ENCODE results near the gene MIS18A.
"Not testable (repeated sequence)": the region's sequence is repeated elsewhere in the genome, so short reads cannot be mapped to it uniquely, and the experiment has no call there.

MIS18A gene

DNA sequence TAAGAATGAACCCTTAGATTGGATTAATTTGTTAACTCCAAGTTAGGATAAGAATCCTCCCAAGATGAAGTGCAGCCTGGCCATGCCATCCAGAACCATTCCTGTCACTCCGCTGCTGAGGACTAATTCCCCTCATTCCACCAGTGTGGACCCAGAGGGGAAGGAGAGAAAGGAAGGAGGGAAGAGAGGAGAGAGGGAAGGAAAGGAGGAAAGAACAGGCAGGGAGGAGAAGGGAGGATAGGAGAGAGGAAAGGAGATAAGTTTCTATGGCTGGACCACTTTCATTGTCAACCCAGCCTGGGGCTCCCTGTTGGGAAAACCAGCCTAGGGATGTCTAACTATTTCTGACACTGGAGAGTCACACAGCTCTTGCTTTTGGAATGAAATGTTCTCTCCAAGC is 24.5 kb upstream of the MIS18A start:
- no peak for DNase-seq

DNA sequence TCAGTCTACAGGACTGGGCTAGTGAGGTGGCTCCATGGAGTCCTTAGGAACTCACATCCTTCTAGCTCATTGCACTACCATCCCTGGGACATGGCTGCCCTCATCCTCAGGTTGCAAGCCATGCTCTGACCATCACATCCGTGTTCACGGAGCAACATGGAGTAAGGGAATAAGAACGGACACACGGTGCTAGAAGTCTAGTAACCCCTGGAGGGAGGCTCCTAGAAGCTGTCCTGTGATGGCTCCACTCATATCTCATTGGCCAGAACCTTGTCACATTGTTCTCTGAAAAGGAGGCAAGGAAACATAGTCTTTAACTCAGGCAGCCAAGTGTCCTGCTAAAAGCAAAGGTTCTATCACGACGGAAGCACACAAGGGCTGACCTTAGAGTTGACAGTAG is 23.7 kb upstream of the MIS18A start:
- no peak for DNase-seq

DNA sequence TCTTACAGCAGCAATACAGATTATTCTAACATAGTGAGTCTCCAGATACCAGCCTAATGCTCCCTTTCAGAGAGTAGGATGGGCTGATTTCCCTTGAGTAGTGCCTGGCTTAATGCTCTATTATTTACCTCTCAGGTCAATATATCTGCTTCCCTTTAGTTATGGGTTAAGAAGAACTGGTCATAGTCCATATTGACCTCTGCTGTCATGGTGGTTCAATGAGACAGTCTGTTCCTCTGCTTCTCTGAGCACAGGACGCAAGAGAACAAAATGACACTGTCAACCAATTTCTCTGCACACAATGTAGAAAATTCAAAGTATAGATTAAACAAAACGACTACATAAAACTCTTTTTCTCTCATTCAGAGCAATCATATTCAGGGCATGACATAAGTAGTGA is 22.7 kb upstream of the MIS18A start:
- no peak for DNase-seq

DNA sequence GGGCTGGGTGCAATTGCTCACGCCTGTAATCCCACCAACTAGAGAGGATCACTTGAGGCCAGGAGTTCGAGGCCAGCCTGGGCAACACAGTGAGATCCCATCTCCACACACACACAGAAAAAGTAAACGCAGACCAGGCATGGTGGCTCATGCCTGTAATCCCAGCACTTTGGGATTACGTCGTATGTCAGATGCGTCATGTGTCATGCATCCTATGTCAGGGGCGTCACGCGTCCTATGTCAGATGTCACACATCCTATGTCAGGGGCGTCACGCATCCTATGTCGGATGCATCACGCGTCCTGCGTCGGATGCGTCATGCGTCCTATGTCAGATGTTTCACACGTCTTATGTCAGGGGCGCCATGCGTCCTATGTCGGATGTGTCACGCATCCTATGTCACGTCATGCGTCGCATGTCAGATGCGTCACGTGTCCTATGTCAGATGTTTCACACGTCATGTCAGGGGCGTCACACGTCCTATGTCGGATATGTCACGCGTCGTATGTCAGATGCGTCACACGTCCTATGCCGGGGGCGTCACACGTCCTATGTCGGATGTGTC is 21.4 kb upstream of the MIS18A start:
- DNase-seq: no peak

DNA sequence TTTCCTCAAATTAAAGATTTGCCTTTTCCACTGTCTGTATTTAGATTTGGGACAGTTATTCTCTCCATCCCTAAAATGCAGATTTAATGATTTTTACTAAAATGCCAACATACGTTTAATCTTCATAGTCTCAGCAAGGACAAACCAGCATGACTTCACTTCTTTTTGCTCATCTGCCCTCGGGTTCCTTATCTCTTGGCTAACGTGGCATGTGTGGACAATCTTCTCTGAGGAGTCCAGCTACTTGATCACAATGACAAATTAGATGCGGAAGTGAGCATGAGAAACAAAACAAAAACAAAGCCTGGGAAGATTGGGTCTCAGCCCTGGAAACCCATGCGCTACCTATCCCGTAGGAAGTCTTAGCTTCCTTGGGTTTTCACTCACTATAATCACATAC is 20.8 kb upstream of the MIS18A start:
- DNase-seq: no peak

DNA sequence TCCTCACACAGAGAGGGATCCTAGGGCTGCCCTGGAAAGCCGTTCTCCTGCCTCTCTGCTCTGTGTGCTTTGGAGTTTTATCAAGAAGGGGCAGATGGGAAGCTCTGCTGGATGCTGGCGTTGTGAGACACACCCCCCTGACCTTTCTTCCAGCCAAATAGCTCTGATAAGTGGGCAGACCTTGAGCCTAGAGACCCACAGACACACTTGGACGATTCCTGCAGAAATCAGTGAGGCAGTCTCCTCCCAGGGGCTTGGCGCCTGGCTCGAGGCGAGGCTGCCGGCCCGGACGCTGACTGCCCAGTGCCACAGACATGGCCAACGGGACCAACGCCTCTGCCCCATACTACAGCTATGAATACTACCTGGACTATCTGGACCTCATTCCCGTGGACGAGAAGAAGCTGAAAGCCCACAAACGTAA is 19.8 kb upstream of the MIS18A start, which contains the start of gene MRAP:
MRAP (plus strand) TSS at position 198 of the 424 bp plus-strand sequence; CDS start at position 315, 117 bp downstream.
- no peak for DNase-seq

DNA sequence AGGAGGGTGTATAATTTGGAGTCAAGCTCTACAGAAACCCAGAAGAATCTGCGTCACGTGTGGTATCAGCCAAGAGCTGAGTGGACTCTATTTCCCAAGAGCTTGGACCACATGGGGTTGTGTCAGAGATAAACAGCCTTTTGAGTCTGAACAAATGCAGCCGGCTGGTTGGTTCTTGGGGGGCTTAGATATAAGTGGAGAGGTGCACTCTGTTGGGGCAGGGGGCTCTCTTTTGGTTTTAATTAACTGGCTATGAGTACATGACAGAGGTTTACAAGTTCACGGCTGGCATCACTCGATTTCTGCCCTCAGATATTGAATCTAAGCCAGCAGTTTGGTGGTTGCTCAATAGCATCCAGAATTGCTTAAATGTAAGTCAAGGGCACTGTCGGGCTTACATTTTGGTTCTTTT is 19.3 kb upstream of the MIS18A start:
- DNase-seq: no peak

DNA sequence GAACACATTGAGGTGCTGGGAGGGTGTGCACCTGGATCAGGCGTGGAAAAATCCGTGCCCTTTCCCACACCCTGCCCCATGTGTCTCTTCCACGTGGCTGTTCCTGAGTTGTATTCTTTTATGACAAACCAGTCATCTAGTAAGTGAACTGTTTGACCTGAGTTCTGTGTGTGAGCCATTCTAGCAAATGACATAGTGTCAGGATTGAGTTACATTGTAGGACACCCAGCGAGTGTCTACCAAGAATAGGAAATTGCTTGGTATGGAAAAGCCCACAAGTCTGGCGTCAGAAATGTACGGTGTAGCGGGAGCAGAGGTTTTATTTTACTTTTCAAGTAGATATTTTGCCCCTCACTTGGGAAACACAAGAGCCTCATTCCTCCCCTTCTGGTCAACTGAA is 18.6 kb upstream of the MIS18A start:
- no peak for DNase-seq

DNA sequence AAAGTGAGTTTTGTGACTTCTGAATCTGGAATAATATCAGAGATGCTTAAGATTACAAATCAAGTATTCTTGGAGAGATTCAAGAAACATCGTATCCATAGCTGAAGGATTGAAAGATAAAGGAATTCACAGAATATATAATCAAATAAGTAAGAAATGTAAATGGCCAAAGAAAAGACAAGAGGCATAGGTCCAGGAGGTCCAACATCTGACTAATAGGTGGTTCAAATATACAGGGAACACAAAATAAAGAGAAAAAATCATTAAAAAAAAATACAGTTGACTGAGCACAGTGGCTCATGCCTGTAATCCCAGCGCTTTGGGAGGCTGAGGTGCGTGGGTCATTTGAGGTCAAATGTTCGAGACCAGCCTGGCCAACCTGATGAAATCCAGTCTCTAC is 6.6 kb upstream of the MIS18A start:
- DNase-seq: no peak

DNA sequence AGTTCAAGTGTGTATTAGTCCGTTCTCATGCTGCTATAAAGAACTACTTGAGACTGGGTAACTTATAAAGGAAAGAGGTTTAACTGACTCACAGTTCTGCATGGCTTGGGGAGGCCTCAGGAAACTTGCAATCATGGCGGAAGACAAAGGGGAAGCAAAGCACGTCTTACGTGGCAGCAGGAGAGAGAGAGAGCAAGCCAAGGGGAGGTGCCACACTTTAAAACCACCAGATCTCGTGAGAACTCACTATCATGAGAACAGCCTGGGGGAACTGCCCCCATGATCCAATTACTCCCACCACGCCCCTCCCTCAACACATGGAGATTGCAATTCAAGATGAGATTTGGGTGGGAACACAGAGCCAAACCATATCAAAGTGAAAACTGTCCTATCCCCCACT is 4.1 kb upstream of the MIS18A start:
- no peak for DNase-seq

DNA sequence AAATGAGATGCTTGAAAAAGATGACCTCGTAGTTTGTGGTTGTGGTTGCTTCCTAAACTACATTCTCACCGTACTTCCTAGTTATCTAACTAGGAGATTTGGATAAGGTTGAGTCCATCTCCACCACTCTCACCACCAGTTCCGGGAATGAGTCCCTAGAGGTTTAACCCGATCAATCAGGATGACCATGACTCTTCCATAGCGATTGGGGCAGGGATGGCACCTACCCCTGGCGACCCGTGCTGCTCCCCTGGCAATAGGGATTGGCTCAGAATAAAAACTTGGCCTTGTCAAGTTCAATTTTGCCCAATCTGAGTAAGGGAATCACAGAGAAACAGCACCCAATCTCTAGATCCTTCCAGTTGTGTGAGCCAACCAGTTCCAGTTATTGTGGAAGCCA is 2.7 kb upstream of the MIS18A start:
- no peak for DNase-seq

DNA sequence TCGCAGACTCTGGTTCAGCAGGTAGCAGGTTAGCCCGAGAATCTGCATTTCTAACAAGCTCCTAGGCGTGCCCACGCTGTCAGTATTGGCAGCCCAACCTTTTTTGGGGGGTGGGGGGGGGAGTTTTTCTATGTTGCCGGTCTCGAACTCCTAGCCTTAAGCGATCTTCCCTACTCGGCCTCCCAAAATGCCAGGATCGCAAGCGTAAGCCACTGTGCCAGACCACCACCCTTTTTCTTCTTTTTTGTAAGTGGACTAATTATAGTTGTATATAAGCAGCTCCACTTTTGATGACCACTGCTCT is 480 bp upstream of the MIS18A start:
- no peak for DNase-seq

DNA sequence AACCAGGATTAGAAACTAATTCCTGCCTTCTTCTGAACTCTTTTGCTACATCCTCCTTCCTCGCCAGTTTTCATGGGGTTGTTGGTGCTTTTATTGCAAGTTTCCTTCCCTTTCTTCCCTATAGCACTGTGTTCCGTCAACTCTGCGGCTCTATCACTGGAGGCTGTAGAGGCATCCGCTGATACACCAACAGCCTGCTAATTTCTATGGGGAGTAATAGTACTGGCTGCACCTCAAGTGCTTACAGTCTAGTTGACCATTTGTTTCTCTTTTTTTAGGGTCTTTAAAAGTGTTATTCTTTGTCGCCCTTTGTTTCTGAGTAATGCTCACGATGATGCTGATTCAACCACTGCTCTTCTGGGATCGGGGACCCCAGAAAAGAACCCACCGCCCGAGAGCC is 746 bp downstream of the MIS18A start:
- no peak for DNase-seq

DNA sequence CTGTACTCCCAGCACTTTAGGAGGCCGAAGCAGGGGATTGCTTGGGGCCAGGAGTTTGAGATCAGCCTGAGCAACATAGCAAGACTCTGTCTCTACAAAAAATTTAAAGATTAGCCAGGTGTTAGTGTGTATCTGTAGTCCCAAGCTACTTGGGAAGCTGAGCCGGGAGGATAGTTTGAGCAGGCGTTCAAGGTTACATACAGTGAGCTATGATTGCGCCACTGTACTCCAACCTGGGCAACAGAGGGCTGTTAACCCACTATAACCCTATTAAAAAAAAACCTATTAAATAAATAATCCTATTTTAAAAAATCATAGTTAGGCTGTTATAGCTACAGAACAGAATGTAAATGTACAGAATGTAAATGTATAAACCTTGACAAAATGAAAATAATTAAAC is 2.2 kb downstream of the MIS18A start:
- no peak for DNase-seq

DNA sequence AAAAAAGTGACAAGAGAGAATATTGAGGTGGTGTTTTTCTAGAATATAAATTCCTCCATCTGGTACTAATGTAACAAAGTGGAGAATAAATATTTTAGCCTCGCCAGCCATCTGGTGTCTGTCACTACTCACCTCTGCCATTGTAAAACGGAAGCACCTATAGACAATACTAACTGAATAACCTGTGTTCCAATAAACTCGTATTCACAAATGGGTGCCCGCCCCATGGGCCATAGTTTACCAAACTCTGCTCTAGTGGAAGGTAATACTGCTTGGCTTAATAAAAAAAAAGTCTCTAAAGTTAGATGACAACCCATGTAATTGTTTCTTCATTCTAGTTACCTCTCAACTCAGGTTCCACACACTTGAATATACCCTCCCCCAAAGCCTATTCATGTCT is 8.1 kb downstream of the MIS18A start:
- DNase-seq: no peak

DNA sequence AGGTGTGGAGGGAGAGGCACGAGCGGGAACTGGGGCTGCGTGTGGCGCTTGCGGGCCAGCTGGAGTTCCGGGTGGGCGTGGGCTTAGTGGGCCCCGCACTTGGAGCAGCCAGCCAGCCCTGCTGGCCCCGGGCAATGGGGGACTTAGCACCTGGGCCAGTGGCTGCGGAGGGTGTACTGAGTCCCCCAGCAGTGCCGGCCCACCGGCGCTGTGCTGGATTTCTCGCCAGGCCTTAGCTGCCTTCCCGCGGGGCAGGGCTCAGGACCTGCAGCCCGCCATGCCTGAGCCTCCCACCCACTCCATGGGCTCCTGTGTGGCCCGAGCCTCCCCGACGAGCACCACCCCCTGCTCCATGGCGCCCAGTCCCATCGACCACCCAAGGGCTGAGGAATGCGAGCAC is 13.5 kb downstream of the MIS18A start:
- DNase-seq: not testable (repeated sequence)

DNA sequence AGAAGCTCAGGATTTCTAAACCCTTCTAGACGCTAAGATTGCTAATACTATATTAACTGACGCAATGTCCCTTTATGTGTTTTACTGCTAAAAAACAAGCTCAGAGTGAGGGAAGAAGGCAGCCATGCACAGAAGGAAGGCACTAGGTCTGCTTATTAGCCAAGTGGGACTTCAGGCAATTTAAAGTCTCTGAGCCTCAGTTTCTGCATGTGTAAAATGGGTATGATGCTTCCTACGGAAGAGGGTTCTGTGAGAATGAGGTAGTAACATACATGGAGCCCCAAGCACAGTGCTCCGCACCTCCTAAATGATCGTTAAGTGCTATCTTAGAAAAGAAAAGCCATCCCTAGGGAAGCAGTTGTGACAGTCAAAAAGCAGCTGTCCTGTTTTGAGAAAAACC is 16.9 kb downstream of the MIS18A start:
- DNase-seq: no peak

DNA sequence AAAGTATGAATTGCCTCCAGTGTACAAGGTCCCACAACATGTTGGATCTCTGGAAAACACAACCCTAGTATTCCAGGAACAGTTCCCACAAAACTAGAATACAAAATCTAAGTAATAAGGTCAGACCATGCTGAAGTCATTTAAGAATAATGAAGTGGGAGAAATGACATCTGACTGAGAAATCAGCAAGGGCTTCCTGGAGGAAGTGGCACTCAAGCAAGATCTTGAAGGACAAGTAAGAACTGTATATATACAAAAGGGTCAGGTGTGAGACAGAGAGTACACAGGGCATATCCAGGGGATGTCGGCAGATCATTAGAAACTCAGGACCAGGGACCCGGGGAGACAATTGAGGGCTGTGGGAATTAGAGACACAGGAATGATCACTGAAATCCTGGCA is 18.7 kb downstream of the MIS18A start:
- DNase-seq: no peak

DNA sequence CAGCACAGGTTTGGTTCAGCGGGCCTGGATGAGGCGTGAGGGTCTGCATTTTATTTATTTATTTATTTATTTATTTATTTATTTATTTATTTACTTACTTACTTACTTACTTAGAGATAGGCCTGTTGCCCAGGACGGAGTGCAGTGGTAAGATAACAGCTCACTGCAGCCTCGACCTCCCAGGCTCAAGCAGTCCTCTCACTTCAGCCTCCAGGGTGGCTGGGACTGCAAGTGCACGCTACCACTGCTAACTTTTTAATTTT is 20.1 kb downstream of the MIS18A start:
- DNase-seq: not testable (repeated sequence)

DNA sequence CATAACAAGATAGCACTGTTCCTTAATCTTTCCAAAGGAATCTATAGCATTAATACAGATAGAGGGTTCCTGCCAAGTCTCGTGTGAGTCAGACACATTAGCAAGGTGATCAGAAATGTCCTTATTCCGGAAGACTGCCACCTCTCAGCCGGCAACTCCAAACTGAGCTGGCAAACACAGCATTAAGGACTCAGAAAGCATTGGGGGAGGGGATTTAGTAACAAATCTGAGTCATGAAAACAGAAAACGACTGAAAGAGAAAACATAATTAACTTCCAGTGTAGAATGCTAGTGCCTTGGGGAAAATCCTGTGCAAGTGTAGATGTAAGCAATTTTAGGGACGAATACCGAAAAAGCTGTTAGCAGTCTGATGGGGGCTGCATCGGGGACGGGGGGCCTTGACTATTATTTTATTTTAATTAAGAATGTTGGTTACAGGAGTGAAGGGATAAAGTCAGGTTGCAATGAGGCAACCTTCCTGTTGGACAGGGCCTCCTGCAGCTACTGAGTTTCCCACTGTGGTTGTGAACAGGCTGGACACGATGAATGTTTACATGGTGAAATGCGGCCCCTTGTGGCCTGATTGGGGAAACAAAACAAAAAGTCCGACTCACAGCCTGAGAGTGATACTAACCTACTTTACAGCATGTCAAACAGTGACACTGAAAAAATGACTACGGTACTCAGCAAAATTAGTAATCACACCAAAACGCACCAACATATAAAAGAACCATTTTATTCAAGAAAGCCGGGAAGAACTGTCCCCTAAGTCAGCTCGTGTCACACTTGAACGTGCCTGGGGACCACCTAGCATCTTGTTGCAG is 20.7 kb downstream of the MIS18A start:
- peak; percentile 87 for DNase-seq

DNA sequence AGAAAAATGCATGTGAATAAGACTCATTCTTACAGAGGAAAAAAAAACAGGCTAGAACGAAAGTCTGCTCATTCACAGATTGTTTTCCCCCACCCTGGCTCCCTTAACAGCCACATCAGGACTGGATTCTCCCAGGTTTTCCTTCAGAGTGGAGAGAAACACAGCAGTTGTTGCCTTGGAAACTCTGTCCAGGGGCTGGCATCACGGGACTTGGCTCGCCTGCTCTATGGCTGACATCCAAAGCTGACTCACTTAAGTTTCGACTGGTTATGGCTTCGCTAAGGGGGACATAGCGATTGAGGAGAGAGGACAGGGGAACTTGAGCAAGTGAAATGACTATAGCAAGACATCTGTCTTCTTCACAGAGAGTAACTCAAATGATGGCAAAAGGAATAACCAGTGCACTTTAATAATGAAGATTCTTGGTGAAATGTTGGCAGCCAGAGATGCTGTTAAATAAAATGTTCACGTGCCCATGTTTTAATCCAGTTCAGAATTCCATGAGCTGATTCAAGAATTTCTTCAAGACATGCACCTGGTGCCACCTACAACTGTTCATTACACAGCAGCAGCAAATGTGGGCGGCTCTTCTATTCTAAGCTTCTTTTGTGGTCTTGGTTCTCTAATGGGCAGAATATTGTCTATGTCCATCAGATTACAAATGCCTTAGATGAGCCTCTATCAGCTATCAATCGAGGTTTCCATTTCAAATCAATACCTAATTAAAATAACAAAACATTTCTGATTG is 21.8 kb downstream of the MIS18A start:
- peak; percentile 93 for DNase-seq

DNA sequence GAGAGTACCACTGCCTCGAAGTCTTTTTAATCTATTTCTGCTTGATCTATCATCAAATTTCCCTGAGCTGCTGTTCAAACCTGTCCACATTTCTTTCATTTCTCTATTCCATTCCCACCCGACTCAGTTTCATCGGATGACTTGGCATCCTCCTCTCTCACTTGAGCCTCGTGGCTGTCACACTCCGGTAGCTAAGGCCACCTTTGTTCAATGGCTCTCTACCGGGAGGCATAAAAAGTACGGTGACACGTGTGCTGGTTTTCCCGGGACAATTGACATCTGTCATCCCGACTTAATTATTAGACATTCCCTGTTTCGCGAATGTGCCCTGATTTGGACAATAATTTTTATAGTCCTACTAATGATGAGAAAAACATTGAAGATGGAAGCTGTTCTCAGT is 22.6 kb downstream of the MIS18A start:
- no peak for DNase-seq

DNA sequence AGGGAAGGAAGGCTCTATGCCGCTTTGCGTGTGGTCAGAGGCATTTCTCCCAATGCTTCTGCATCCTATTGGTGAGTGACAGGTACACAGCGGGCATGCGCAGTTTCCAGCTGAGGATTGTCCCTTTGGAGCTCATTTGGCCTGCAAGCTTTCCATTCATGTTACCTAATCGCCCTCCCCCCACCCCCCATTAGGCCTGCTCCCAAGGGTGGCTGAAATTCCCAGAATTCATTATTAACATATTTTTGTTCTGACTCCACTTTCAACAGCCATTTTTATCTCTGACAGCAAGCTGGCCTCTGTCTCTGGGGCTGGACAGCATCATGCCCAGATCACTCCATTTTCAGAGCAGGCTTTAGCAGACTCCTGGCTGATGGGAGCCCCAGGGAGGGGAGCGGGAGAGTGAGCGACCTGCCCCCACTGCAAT is 25.6 kb downstream of the MIS18A start:
- DNase-seq: no peak

DNA sequence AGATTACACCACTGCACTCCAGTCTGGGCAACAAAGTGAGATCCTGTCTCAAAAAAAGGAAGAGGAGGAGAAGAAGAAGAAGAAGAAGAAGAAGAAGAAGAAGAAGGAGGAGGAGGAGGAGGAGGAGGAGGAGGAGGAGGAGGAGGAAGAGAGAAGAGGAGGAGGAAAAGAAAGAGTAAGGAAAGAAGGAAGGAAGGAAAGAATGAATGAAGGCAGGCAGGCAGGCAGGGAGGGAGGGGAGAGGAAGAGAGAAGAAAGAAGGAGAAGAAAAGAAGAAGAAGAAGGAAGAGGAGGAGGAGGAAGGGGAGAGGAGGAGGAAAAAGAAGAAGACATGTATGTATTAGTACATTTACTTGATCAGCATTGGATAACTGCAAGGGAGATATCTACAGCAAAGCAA is 26.7 kb downstream of the MIS18A start:
- no peak for DNase-seq
